Measurements from ENCODE around the gene DEF6. TPM values are rescaled to one million over a fixed set of nuclear protein-coding genes. Genes with fewer than 3 reads are reported as not detected.

DEF6 gene
- total RNA-seq, 1 experiment from 2014 or later: 5.6 TPM

- H3K23me2 ChIP-seq (ENCODE audit: insufficient read length, low read depth, low read length, poor library complexity, severe bottlenecking): no peaks in the 10 kb centered on the region
- no peak overlapping the region for H2BK120ac ChIP-seq (ENCODE audit: low read depth, low read length, poor library complexity, severe bottlenecking)
- H2BK5ac ChIP-seq (ENCODE audit: insufficient read length, low read length): no peak overlapping the region
- H2AK5ac ChIP-seq (ENCODE audit: insufficient read length, low read length): no peak overlapping the region
- Mint-ChIP-seq H3K9me3 (no peaks in the 10 kb centered on the region), H3K27me3 (ENCODE audit: low read depth) (no peaks in the 10 kb centered on the region; the same call in 1 of the 2 replicates), H3K4me3 (peak overlapping the region in 1 of 2 experiments; percentile 47; a peak in 1 of 5 replicates), H3K27ac (peak overlapping the region; percentile 53 to 87 (median 57); a peak in 4 of 7 replicates), H3K4me1 (peaks cover 20% of the 10 kb centered on the region in 2 experiments), H3K36me3 (ENCODE audit: insufficient read depth in 1 of 3, low read depth in 3 of 3) (no peaks in the 10 kb centered on the region)
- H3K79me2 ChIP-seq (ENCODE audit: insufficient read depth, low read length): no peaks in the 10 kb centered on the region
- H3K4ac ChIP-seq (ENCODE audit: low read depth, low read length): no peak overlapping the region
- no peaks in the 10 kb centered on the region for H3K9me3 ChIP-seq (ENCODE audit: control insufficient read depth, low read depth, low read length)
- no peak overlapping the region for H3K9ac ChIP-seq (ENCODE audit: extremely low read depth, insufficient read length, low read length)
- no peak overlapping the region for H3K23ac ChIP-seq (ENCODE audit: insufficient read length, low read depth, low read length)
- peak overlapping the region; percentile 3 for H3K4me2 ChIP-seq (ENCODE audit: insufficient read depth, insufficient read length, low read length)
- no peak overlapping the region for H4K8ac ChIP-seq (replicated peaks; ENCODE audit: insufficient read length, low read depth, low read length)
- H3K18ac ChIP-seq (ENCODE audit: insufficient read length, low read depth, low read length): no peak overlapping the region
- H2BK15ac ChIP-seq (ENCODE audit: low read depth, low read length): no peak overlapping the region
- no peak overlapping the region for H3K27ac ChIP-seq (ENCODE audit: insufficient read length, low read depth, low read length)
- H2AFZ ChIP-seq (ENCODE audit: low read length): no peak overlapping the region
- no peak overlapping the region for H4K91ac ChIP-seq (ENCODE audit: insufficient read length, low read depth, low read length)
- peak; percentile 80 for DNase-seq
- no peak overlapping the region for H2BK20ac ChIP-seq (ENCODE audit: low read depth, low read length, poor library complexity, severe bottlenecking)
- H3K27me3 ChIP-seq (ENCODE audit: insufficient read depth, low read length): no peaks in the 10 kb centered on the region
- no CpG with 5 or more reads among the region's 6 CpGs for WGBS (ENCODE audit: extremely low coverage, insufficient read length, low lambda C conversion rate)
- H4K5ac ChIP-seq (ENCODE audit: insufficient read length, low read depth, low read length): no peak overlapping the region
- no peaks in the 10 kb centered on the region for H4K20me1 ChIP-seq (ENCODE audit: control insufficient read depth, insufficient read depth, insufficient read length)
- peaks cover 2% of the 10 kb centered on the region; the same call in 1 of the 2 replicates for H3K4me1 ChIP-seq (ENCODE audit: insufficient read depth, low read length)
- H3T11ph ChIP-seq (ENCODE audit: low read length): no peak overlapping the region
- H2BK12ac ChIP-seq (ENCODE audit: insufficient read length, low read depth, low read length): no peak overlapping the region
- TF ChIP-seq CTCF (conservative IDR thresholded peaks at IDR 0.05): no peak
- no peak overlapping the region for H3K56ac ChIP-seq (ENCODE audit: insufficient read length, low read depth, low read length)
- H3K14ac ChIP-seq (ENCODE audit: insufficient read depth, low read length): no peak overlapping the region
- no peaks in the 10 kb centered on the region for H3K79me1 ChIP-seq (ENCODE audit: insufficient read depth, low read depth, low read length, poor library complexity, severe bottlenecking)
Measured at GRCh38 chr6:35302604-35303241, 5.1 kb downstream of the DEF6 start.
